ENCODE data around the gene ADGB.

Gene ADGB

GRCh38 chr6:146860583-146860982, 261.8 kb downstream of the ADGB start:
- peak in 7 of 51 donors; percentile 1 to 12 (median 6) for DNase-seq

GRCh38 chr6:146861029-146861563, 262.3 kb downstream of the ADGB start:
- DNase-seq: no peak

GRCh38 chr6:146861716-146862115, 262.9 kb downstream of the ADGB start:
- DNase-seq: no peak

GRCh38 chr6:146862508-146862919, 263.7 kb downstream of the ADGB start:
- DNase-seq: no peak

GRCh38 chr6:146864300-146864699, 265.5 kb downstream of the ADGB start:
- no peak for DNase-seq

- no peak for DNase-seq
These were observed 266.1 kb downstream of the ADGB start for GRCh38 chr6:146864885-146865284.
